ENCODE data around the gene TCAP.
A peak's percentile ranks its signal among the peaks of the same experiment; 100 is the strongest.

Gene TCAP

DNA sequence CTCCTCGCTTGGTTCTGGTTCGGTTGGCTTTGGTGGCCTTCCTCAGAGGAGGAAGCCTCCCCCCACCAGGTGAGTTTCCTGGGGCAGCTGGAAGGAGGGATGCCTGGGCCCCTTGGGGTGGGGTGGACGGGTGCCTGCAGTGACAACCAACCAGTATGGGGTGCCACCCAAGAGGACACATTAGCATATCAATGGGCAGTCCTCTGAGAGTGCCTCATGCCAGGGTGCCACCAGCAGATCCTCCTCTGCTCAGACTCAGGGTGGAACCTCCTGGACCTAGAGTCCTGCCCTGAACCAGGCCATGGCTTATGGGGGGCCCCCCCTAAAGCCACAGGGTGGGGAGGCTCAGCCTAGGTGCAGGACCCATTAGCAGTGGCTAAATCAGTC is 35.7 kb upstream of the TCAP start:
- no peak for DNase-seq

DNA sequence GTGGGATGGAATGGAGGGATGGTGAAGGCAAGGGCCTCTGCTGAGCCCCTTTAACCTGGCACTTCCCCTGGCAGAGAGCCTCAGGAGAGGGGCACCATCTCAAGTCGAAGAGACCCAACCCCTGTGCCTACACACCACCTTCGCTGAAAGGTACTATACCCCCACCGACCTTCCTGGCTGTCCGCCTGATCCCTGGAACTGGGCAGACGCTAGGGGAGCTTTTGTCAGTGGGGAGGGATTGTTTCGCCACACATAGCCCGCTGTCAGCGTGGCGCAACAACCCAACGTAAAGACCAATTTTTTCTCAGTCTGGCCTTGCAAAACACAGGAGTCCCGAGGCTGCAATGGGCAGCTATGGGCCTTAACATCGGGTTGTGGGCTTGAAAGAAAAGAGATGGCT is 35.3 kb upstream of the TCAP start:
- DNase-seq, result no peak

DNA sequence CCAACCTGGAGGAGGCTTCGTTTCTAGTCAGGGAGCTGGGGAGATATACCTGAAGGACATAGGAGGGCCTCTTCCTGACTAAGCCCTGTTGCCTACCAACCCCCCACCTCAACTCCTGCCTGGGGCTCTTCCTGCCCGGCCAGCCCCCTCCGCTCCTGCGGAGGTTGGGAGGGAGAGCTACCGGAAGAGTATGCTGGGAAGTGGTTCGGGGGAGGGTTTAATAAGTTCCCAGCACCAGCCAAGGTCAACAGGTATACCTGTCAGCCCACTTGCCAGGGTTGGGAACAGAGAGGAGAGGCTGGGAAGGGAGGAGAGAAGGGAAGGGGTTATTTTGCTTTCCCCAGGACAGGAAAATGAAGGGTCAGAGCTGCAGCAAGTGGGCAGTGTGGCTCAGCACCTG is 33.7 kb upstream of the TCAP start:
- no peak for DNase-seq

DNA sequence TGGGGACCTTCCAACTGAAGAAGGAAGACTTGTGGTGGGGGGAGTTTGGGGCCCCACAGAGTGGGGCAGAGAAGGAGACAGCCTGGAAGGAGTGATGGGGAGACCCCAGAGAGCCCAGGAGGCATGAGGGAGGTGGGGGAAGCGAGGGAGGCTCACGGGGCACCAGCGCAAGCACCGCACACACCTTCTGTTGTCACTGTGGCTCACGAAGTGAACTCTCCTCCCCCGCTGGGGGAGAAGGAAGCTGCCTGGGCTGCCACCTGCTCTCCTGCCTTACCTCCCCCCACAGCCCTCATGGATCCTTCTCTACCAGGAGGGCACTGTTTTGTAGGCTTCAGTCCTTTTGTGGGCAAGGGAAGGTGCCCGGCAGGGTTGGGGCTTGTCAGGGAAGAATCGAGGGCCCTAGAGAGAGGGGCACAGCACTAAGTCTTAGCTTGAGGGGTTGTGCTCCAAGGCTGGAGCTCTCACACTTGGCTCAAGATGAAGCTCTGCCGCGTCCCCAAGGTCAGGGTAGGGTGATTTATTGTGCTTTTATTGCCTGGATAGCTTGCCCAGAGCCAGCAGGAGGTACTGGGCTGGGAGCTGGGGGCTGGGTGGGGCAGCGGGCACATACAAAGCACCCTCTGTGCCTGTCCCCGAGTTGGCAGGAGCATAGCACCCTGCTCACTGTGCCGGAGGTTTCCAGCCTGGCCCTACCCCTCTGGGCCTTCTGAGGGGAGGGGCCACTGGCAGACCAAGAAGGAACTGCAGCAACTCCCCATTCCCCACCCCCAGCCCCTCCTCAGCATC is 32.8 kb upstream of the TCAP start:
- DNase-seq, result peak in 11 of 14 donors; percentile 16 to 82 (median 65)

DNA sequence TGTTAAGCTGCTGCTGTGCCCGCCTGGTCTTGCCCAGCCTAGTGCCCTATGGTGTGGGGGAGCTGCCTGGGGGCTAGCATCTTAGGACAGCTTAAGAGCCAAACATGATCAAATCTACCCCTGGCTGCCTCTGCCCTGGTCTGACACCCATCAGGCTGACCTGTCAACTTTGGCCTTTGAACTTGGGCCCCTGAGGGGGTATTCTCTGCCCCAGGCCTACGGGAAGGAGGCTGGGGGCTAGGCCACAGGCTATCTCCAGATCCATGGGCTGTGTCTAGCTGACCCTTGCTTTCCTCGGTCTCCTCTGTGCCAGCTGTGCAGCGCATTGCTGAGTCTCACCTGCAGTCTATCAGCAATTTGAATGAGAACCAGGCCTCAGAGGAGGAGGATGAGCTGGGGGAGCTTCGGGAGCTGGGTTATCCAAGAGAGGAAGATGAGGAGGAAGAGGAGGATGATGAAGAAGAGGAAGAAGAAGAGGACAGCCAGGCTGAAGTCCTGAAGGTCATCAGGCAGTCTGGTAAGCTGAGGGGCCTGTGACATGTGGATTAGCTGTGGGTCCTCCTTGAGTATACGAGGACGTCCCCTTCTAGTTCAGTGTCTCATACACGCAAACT is 31.5 kb upstream of the TCAP start:
- no peak for DNase-seq

DNA sequence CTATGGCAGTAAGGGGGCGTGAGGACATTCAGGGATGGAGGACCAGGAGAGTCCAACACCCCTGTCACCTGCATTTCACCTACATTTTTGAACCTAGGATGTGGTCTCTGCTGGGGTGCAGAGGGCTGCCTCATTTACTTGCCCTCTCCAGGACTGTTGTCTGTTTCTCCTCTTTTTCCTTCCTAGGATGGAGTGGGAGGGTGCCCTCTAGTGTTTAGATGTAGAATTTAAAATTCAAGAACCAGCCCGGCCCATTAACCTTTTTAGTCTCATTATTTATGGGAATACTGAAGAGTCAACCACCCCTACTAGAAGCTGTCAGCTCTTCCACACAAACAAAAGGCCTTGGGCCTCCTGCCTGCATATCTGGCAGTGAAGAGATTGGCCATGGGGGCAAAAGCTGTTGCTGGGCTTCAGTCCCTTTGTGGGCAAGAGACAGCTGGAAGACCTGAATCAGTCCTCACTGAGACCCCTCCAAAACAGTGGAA is 30.7 kb upstream of the TCAP start:
- DNase-seq, result peak in 6 of 14 donors; percentile 15 to 42 (median 22)

DNA sequence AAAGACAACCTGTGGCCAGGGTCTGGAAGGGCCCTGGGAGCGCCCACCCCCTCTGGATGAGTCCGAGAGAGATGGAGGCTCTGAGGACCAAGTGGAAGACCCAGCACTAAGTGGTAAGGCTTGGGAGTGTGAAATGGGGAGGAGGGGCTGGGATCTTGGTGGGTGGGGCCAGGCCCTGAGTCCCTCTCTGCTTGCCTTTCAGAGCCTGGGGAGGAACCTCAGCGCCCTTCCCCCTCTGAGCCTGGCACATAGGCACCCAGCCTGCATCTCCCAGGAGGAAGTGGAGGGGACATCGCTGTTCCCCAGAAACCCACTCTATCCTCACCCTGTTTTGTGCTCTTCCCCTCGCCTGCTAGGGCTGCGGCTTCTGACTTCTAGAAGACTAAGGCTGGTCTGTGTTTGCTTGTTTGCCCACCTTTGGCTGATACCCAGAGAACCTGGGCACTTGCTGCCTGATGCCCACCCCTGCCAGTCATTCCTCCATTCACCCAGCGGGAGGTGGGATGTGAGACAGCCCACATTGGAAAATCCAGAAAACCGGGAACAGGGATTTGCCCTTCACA is 29.5 kb upstream of the TCAP start:
- no peak for DNase-seq

DNA sequence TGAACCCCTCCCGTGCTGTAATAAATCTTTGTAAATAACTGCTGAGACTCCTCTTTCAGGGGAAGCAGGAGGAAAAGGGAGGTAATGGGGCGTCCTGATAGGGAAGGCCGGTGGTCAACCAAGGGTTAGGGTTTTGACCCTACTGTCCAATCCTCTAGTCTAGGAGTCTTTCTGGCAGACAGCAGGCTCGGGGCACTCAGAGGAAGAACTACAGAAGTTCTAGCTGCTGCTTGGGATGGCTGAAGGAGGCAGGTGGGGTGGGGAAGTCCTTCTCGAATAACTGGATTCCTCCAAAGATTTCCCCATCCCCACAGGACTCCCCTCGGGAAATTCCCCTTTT is 28.6 kb upstream of the TCAP start:
- no peak for DNase-seq

DNA sequence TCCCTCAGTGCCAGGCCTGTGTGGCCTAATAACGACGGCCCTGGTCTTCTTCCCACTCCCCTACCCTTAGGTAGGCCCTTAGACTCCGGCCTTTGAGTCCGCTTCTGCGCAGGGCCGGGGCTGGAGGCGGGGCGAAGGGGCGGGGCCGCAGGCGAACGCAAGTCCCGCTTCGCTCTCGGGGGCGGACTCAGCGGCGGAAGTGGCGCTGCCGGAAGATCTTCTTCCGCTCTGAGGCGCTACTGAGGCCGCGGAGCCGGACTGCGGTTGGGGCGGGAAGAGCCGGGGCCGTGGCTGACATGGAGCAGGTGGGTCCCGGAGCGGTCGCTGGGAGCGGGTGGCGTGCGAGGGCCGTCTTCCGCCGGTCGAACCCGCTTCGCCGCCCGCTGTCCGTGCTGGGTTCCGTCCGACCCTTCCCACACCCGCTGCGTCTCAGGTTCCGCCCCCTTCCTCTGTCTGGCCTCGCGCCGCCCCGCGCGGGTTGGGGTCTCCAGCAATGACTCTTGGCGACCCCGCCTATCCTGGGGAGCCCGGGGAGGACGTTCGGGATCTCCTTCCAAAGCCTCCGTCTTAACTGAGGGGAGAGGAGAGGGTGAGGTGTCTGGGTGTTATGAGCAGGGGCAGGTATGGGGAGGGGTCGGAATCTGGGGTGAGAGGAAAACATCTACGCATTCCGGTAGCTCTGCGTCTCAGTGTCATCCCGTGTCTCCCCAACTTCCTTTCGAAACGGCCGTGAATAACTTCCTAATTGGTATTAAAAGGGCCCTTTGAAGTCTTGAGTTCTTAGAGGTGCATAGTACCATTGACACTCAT is 28.0 kb upstream of the TCAP start, which contains the start of gene STARD3:
TSS of gene STARD3 (plus strand) at position 218 of the 810 bp plus-strand sequence. CDS start 16,388 bp downstream, outside the sequence.
- DNase-seq, result peak; percentile 45 to 88 (median 82)

DNA sequence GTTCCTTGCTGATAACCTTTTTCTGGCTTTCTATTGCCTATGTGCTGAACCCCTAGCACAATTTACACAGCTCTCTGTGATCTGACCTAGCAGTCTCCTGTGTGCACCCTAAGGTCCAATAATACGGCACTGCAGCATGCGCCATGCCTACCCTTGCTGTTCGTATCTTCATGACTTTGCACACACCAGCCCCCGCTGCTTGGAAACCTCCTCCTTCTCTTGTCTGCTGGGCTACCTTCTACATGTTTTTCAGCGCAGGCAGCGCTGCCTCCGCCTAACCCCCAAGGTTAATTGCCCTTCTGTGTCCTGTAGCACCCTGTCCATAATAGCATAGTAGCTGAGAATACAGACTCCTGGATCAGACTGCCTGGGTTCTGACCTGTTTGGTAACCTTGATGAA is 26.8 kb upstream of the TCAP start:
- no peak for DNase-seq

DNA sequence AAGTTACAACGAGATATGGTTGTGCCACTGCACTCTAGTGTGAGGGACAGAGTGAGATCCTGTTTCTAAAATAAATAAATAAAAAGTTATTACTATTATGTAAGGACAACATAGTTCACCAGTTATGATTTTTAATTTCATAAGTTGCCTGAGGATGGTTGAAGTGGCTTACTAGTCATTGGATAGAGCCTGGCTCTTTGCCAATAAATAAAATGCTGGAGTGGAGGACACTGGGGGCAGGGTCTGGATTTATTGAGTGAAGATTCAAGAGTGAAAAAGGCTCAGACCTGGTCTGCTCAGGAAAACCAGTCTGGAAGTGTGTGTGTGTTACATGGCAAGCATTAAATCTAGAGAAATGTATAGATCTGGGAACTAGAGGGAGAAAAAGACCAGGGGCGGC is 26.1 kb upstream of the TCAP start:
- DNase-seq, result no peak

DNA sequence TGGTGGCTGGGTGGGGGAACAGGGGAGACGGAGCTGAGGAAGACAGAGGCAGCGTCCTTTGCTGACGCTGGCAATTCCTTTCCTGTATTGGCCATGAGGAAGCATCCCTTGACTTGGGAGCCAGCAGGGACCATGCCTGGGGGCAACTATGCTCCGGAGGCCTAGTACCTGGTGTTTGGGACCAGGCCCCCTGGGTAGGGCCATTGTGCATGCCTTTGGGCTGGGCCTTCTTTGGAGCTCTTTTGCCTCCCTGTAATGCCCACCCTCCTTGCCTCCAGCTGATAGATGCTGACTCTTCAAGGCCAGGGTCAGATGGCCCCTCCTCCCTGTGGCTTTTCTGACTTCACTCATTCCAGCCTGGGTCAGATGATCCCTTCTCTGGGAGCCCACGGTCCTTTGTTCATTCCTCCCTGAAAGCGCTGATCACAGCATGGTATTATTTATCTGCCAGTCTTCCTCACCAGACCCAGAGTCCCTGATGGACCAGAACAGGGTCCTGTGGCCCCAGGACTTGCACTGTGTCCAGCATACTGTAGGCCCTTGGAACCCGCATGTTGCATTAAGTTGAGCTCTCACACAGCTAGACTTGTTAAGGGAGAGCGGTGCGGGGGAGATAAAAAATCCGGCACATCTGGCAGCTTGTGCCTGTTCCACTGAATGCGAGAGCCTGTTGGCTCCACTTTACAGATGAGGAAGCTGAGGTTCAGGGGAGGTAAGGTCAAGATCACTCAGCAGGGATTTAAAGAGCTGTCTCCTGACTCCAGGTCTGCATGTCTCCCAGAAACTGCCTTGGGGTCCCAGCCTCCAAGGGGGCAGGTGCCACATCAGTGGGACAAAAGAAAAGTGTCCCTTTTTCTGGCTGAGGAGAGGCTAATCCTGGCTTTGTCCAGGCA is 25.3 kb upstream of the TCAP start:
- no peak for DNase-seq

DNA sequence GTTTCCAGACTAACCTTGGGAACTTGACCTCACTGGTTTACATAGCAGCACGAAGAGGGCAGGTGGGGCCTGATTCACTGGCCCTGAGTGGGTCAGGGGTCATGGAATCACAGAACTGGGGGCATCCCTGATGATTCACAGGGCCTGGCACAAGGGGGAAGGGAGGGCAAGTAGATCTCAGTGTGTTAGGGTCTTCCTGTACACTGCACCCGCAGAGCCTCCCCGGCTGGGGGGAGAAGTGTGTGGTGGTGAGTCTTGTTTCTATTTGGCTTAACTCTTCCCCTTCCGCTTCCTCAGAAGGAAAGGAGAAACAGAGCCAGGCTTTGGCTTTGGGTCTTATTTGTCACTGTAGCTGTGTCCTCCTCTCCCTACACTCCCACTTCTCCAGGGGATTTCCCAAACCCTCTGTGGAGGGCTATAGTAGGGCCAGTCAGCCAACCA is 24.5 kb upstream of the TCAP start:
- no peak for DNase-seq

DNA sequence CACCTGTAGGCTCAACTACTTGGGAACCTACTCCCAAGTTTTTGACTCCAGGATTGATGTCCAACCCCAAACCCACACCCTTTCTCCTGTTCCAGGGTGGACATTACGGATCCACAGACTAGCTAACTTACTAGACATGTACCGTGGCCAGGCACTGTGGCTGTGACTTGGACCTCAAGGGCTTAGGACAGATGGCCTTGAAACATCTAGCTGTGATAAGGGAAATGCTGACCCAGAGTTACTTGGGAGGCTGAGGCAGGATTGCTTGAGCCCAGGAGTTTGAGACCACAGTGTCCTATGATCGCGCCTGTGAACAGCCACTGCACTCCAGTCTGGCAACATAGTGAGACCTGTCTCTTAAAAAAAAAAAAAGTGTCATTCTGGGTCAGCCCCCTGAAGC is 24.1 kb upstream of the TCAP start:
- no peak for DNase-seq

DNA sequence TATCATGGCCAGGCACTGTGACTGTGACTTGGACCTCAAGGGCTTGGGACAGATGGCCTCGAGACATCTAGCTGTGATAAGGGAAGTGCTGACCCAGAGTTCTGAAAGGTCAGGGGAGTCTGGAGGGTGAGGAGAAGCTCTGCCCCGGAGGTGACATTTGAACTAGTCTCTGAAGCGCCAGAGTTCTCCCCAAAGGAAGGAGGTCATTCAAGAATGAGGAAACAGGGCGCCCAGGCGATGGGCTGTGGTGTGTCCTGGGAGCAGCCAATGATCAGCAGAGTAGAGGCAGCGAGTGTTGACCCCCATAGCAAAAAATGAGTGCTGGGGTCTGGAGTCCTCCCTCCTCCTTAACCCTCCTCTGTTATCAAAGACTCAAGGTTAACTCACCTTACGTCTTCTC is 23.3 kb upstream of the TCAP start:
- no peak for DNase-seq

DNA sequence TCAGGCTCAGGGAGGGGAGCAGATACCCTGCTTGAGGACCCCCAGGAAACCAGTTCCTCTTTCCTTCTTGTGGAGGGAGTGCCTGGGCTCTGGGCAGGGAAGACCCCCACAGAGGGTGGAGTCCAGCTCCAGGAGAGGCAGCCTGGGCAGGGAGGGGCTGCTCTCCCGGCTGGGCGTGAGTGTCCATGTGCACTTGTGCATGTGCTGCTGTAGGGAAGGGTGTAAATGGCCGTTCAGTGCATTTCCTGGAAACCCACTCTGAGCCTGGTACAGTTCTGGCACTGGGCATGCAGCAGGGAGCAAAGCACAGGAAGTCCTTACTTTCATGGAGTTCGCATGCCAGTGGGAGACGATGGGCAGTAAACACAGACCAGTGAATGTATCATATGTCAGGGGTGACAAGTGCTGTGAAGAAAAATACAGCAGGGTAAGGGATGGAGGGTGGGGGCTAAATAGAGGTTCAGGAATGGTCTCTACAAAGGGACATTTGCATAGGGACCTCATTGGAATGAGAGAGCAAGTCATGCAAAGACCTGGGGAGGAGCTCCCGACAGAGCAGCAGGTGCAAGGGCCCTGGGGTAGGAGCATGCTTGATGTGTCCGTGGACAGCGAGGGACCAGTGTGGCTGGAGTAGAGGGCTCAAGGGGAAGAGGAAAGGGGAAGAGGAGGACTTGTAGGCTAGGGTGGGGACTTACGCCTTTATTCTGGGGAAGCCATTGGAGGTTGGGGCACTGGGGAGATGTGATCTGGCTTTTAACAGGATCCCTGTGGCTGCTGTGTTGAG is 22.7 kb upstream of the TCAP start:
- DNase-seq, result no peak

DNA sequence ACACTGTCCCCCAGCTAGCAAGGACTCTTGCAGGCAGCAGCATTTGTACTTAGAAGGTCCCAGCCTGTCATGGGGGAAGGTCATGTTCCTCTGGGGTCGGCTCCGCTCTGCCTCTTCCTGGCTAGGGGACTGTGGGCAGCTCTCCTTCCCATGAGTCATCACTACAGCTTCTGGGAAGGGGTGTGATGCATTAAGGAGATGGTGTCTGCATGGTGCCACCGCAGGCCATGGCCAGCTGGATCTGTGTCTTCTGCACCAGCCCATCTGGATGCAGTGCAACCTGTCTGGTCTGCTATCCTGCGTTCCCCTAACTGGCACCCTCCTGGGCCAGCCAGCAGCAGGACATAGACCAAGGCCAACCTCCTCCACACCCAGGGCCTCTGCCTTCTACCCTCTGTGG is 21.9 kb upstream of the TCAP start:
- DNase-seq, result peak in 1 of 14 donors; percentile 37

DNA sequence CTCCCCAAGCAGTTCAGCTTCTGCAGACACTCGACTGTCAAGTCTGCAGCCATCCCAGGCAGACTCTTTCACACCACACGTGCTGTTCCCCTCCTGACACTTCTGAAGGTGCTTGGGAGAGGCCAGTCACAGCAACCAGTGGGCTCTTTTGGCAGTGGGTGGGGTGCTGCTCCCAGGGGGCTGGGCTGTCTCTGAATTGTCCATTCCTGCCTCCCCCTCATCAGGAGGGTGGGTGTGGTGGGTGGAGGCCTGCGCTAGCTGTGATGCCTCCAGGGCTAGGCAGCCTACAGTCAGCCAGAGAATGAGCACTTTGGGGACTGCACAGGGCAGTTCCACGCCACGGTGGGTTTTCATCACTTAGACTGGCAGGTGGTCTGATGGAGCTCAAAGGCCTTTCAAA is 17.9 kb upstream of the TCAP start:
- no peak for DNase-seq

DNA sequence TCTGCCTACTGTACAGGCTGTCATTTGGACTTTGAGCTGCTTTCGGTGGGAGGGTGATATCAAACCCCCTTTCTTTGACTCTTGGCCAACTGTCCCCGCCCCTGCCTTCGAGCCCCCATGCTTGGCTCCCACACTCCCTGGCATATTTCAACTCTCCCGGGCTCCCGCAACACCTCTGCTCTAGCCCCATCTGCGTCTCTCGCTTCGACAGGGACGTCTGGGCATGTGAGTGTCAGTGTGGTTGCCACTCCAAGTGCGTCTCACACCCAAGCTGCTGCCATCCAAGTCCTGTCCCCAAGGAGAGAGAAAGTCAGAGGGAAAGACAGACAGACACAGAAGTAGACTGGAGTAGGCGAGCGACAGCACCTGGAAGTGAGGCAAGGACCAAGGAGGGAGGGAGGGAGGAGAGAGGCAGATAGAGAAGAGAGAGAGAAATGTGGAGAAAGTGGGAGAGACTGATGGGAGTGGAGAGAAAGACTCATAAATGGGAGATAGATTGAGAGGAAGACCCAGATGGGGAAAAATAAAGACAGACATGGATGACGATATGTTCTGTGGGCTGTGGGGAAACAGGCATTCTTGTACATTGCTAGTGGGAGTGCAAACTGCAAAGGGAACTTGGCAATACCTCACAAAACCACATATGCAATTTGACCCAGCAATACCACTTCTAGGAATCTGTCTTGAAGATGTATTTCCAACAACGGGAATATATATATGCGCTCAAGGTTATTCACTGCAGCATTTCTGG is 16.4 kb upstream of the TCAP start:
- DNase-seq, result no peak

DNA sequence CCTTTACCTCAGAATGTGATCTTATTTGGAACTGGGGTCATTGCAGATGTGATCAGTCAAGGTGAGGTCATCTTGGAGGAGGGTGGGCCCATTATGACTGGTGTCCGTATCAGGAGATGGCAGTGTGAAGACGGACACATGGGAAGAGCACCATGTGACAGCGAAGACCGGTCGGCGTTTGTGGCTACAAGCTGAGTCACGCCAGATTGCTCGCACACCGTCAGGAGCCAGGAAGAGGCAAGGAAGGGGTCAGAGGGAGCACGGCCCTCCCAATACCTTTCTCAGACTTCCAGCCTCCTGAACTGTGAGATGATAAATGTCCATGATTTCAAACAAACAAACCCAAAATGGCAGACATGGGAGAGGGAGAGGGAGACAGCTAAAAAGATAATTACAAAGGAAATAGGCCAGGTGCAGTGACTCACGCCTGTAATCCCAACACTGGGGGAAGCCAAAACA is 15.0 kb upstream of the TCAP start:
- DNase-seq, result no peak
